ENCODE measurements around the gene GABRR1. TPM values are rescaled to one million over a fixed set of nuclear protein-coding genes. Genes with fewer than 3 reads are reported as not detected.

The GABRR1 gene
- total and polyA plus RNA-seq, 2 experiments from 2014 or later: 0.14 to 0.37 TPM

DNA sequence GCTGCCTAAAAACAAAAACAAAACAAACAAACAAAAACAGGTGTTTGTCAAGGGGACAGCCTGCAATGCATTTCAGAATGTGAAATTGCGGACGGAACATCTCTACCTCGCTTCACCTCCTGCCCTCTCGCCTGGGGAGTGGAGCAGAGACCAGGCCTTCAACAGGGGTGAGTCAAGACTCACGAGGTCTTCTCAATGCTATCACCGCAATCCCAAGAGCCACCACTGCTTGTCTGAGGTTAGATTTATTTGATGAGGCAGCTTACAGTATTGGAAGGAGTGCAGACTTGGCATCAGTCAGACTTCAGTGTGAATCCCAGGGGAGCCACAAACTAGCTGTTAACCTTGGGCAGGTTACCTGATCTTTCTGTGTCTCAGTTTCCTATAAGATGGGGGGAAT, 7.7 kb downstream of the GABRR1 start (continued):
- TF ChIP-seq ZNF462 (CRISPR knock-in tag; IDR thresholded peaks at IDR 0.05) (no peak), EZH2phosphoT487 (IDR thresholded peaks at IDR 0.05; ENCODE audit: unreplicated experiment) (no peak), NANOG (IDR thresholded peaks at IDR 0.05; ENCODE audit: borderline replicate concordance) (no peak), ETS1 (IDR thresholded peaks at IDR 0.05) (no peak), EZH2 (IDR thresholded peaks at IDR 0.05; ENCODE audit: low read depth, unreplicated experiment) (no peak), JUNB (IDR thresholded peaks at IDR 0.05; ENCODE audit: unreplicated experiment) (no peak), ZNF114 (CRISPR knock-in tag; IDR thresholded peaks at IDR 0.05) (no peak)

DNA sequence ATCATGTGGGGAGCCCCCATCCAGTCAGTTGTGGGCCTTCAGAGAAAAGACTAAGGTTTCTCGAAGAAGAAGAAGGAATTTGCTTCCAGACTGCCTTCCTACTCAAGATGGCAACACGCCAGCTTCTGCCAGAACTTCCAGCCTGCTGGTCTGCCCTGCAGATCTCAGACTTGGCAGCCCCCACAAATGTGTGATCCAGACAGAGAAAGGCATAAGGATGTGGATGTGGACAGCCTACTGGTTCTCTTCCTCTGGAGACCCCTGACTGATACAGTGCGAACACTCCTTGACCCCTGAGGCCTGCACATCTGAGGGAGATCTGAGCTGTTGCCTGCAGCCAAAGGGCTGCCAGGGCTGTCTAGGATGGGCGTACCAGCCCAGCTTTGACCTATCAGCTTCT, 8.6 kb downstream of the GABRR1 start:
- H3K79me2 ChIP-seq (replicated peaks; ENCODE audit: insufficient read depth): no peaks in the 10 kb centered on the region
- H3K27me3 ChIP-seq (ENCODE audit: insufficient read depth): no peaks in the 10 kb centered on the region
- TF ChIP-seq ZNF462 (CRISPR knock-in tag; IDR thresholded peaks at IDR 0.05) (no peak), ZNF114 (CRISPR knock-in tag; IDR thresholded peaks at IDR 0.05) (no peak), CREB1 (CRISPR knock-in tag; IDR thresholded peaks at IDR 0.05; ENCODE audit: low read depth) (no peak), ZNF331 (CRISPR knock-in tag; IDR thresholded peaks at IDR 0.05; ENCODE audit: low read depth) (no peak)

More for the DNA sequence above, 8.6 kb downstream of the GABRR1 start:
- Histone ChIP-seq H4K20me1 (replicated peaks; ENCODE audit: insufficient read depth) (no peaks in the 10 kb centered on the region), H3F3A (replicated peaks; ENCODE audit: low read depth) (no peaks in the 10 kb centered on the region), H2AFZ (no peak overlapping the region), H3K27ac (ENCODE audit: low read depth) (no peak overlapping the region), H3K4me2 (no peak overlapping the region), H3K9me2 (ENCODE audit: insufficient read depth) (no peaks in the 10 kb centered on the region), H3K4me3 (no peak overlapping the region), H3K4me1 (ENCODE audit: insufficient read depth) (peaks cover 19% of the 10 kb centered on the region), H3K36me3 (ENCODE audit: insufficient read depth) (no peaks in the 10 kb centered on the region)
- no peak overlapping the region for H3K27ac Mint-ChIP-seq
- H3K4me3 Mint-ChIP-seq: no peak overlapping the region
- no peak for DNase-seq (ENCODE audit: low spot score)
- peaks cover 33% of the 10 kb centered on the region for H3K4me1 Mint-ChIP-seq
- H3K9me3 Mint-ChIP-seq: no peaks in the 10 kb centered on the region
- no peaks in the 10 kb centered on the region; the same call in 2 of the 3 replicates for H3K36me3 Mint-ChIP-seq (ENCODE audit: low read depth)
- no peak for ATAC-seq
- peaks cover 7% of the 10 kb centered on the region for H3K27me3 Mint-ChIP-seq (ENCODE audit: insufficient read depth, low read depth, poor library complexity)
